Transverse colon (tissue), 4 donors: ENCODE measurements around the gene RFLNA. TPM values are rescaled to one million over a fixed set of nuclear protein-coding genes. Genes with fewer than 3 reads are reported as not detected.

ENCODE experiments used
- DNase-seq: peaks from one replicate; pipeline ENCODE4 v3.0.0-alpha.2; 2019
- H3K27ac ChIP-seq, 4 donors: fragments of 200-600 bp; sonication (generic); 2 replicates each; pipeline ENCODE4 v1.5.1; 2016 to 2018; ENCODE audit warnings: inconsistent platforms in 4 of 4
- H3K27me3 ChIP-seq: fragments of 200-600 bp; sonication (generic); 2 replicates; pipeline ENCODE4 v1.5.1; 2017; ENCODE audit warnings: inconsistent platforms
- H3K36me3 ChIP-seq, 4 donors: fragments of 200-600 bp; sonication (generic); 2 replicates each; pipeline ENCODE4 v1.5.1; 2017 to 2019; ENCODE audit warnings: inconsistent platforms in 4 of 4
- H3K4me1 ChIP-seq, 4 donors: fragments of 200-600 bp; sonication (generic); 2 replicates each; pipeline ENCODE4 v1.5.1; 2017 to 2020; ENCODE audit warnings: inconsistent platforms in 4 of 4
- H3K4me3 ChIP-seq, 4 donors: fragments of 200-600 bp; sonication (generic); 1 replicate in 1 of 4; 2 replicates in 3 of 4; pipeline versions ENCODE4 v1.5.1 to v1.6.1; 2017 to 2019; ENCODE audit warnings: inconsistent platforms in 4 of 4
- H3K9me3 ChIP-seq, 2 donors: fragments of 200-600 bp; sonication (generic); 2 replicates each; pipeline ENCODE4 v1.5.1; 2017 to 2019; ENCODE audit warnings: inconsistent platforms in 2 of 2
- CTCF ChIP-seq, 5 experiments: fragments of 200-600 bp in 3 of 5; fragments of 450-650 bp in 2 of 5; sonication (generic) in 3 of 5; IDR thresholded peaks; 1 replicate in 2 of 5; 2 replicates in 3 of 5; pipeline ENCODE4 v1.5.1; 2016 to 2017; ENCODE audit warnings: antibody characterized with exemption in 5 of 5, inconsistent platforms in 3 of 5, mild to moderate bottlenecking in 2 of 5, moderate library complexity in 1 of 5
- EP300 ChIP-seq: sonication (generic); formaldehyde crosslinking; IDR thresholded peaks from one replicate; pipeline ENCODE4 v1.6.1; 2017; ENCODE audit warnings: antibody characterized with exemption, low read depth
- POLR2A ChIP-seq: fragments of 450-650 bp; IDR thresholded peaks from one replicate; pipeline ENCODE4 v1.6.1; 2016; ENCODE audit warnings: antibody characterized with exemption, mild to moderate bottlenecking, moderate library complexity
- POLR2AphosphoS5 ChIP-seq, 3 donors: sonication (generic); formaldehyde crosslinking; IDR thresholded peaks; one replicate each; pipeline ENCODE4 v1.6.1; 2016; ENCODE audit warnings: antibody characterized with exemption in 3 of 3
- WGBS, 2 donors: methylation state at CpG; one replicate each; pipeline ENCODE4 v1.1.5; 2018; ENCODE audit warnings: low coverage in 1 of 2; 5-methylcytosine and 5-hydroxymethylcytosine counted together
- in situ Hi-C, 4 donors: fragments of 200-750 bp; cut with MboI; loops; one replicate each; pipeline versions ENCODE4 v1.15.0 to v1.15.1; 2017; ENCODE audit warnings: low sequenced_read_pairs in 3 of 4, low pct_ligation_motif_present in 1 of 4, low pct_unique_long_range_greater_than_20kb in 1 of 4
- intact Hi-C: fragments of 100-400 bp; cut with DNase I; formaldehyde crosslinking; loops from one replicate; pipeline ENCODE4 v1.15.1; 2023; ENCODE audit warnings: low total_unique reads
- total RNA-seq, 4 donors: library from RNA; depleted of rRNA; stranded (reverse); fragments of >200 nt; gene quantifications; one replicate each; pipeline ENCODE4 v1.1.0, GENCODE V29; 2016

The RFLNA gene
- total RNA-seq, 4 donors from 2014 or later, result 19.1 to 53.8 (median 30.7) TPM

- WGBS, 2 donors, result 84% methylated on average over 9 to 18 of the region's 21 CpGs
- Histone ChIP-seq H3K36me3 (peaks cover 0 to 17% (median 3%) of the 10 kb centered on the region in 4 donors), H3K27me3 (no peaks in the 10 kb centered on the region), H3K9me3 (no peaks in the 10 kb centered on the region), H3K27ac (peak overlapping the region in 2 of 4 donors; percentile 11 to 13), H3K4me1 (peaks cover 15 to 26% (median 20%) of the 10 kb centered on the region in 4 donors), H3K4me3 (no peak overlapping the region)
- DNase-seq, result peak; percentile 54
- in situ Hi-C loops, result loop anchor here in 1 of 4 donors (25.0 kb wide), 1 partner anchor 401 kb away; no protein-coding TSS in a partner anchor
- intact Hi-C loops, result loop anchor here (10.0 kb wide), 1 partner anchor 153 kb away; no protein-coding TSS in a partner anchor
- TF ChIP-seq EP300 (no peak), POLR2AphosphoS5 (IDR thresholded peaks at IDR 0.05) (no peak), POLR2A (no peak), CTCF (IDR thresholded peaks at IDR 0.05) (no peak)
Observed at GRCh38 chr12:124361074-124361970, 66.4 kb downstream of the RFLNA start.

GRCh38 chr12:124361996-124362395 is 67.1 kb downstream of the RFLNA start:
- TF ChIP-seq POLR2AphosphoS5 (IDR thresholded peaks at IDR 0.05) (no peak), POLR2A (no peak), CTCF (IDR thresholded peaks at IDR 0.05) (no peak), EP300 (no peak)
- Histone ChIP-seq H3K36me3 (peaks cover 0 to 10% (median 2%) of the 10 kb centered on the region in 4 donors), H3K4me1 (peaks cover 16 to 27% (median 20%) of the 10 kb centered on the region in 4 donors), H3K9me3 (no peaks in the 10 kb centered on the region), H3K27ac (no peak overlapping the region), H3K27me3 (no peaks in the 10 kb centered on the region), H3K4me3 (no peak overlapping the region)
- DNase-seq, result no peak
- intact Hi-C loops (loop anchor here (10.0 kb wide), 1 partner anchor 153 kb away; no protein-coding TSS in a partner anchor), in situ Hi-C loops (loop anchor here in 1 of 4 donors (25.0 kb wide), 1 partner anchor 400 kb away; no protein-coding TSS in a partner anchor)
- WGBS, 2 donors, result 98 to 100% methylated on average over 4 to 11 of the region's 15 CpGs

GRCh38 chr12:124363353-124363965 is 68.6 kb downstream of the RFLNA start:
- Histone ChIP-seq H3K4me3 (no peak overlapping the region), H3K27me3 (no peaks in the 10 kb centered on the region), H3K4me1 (peaks cover 28 to 41% (median 33%) of the 10 kb centered on the region in 4 donors), H3K9me3 (no peaks in the 10 kb centered on the region), H3K27ac (peak overlapping the region in 2 of 4 donors; percentile 12 to 28), H3K36me3 (peaks cover 0 to 4% (median 2%) of the 10 kb centered on the region in 4 donors)
- TF ChIP-seq POLR2AphosphoS5 (IDR thresholded peaks at IDR 0.05), result no peak
- TF ChIP-seq CTCF (IDR thresholded peaks at IDR 0.05), result no peak
- no peak for TF ChIP-seq POLR2A
- no peak for TF ChIP-seq EP300
- intact Hi-C loops (loop anchor here (10.0 kb wide), 1 partner anchor 151 kb away; no protein-coding TSS in a partner anchor), in situ Hi-C loops (loop anchor here in 1 of 4 donors (25.0 kb wide), 1 partner anchor 399 kb away; no protein-coding TSS in a partner anchor)
- DNase-seq, result no peak
- 82% methylated on average over 22 of the region's 23 CpGs; no CpG with 5 or more reads in 1 of the 2 donors for WGBS, 2 donors
